HepG2 (cell line): Measurements from ENCODE around the gene CFAP54. TPM values are rescaled to one million over a fixed set of nuclear protein-coding genes. Genes with fewer than 3 reads are reported as not detected.

Experiments
- ATAC-seq: fragments of 200-7000 bp; cut with Tn5 transposase; 3 replicates; pipeline ENCODE4 v1.9.1; 2020; ENCODE audit warnings: mild to moderate bottlenecking, moderate library complexity
- BruUV-seq: library from RNA; stranded (reverse); fragments of 400-500 nt; replicated peaks from 2 replicates; lab custom pipeline; 2021; lab: Mats Ljungman, UMichigan
- CTCF ChIA-PET: fragments of 300-600 bp; formaldehyde crosslinking; extraction: SDS; loops from one replicate; lab custom pipeline; 2021; ENCODE audit warnings: low total read pairs, inconsistent platforms, low intra/inter-chr PET ratio; lab: Yijun Ruan, JAX
- POLR2A ChIA-PET: fragments of 350-600 bp; sonication (Branson Sonifier 250); formaldehyde crosslinking; loops from one replicate; lab custom pipeline; 2020; ENCODE audit warnings: antibody characterized with exemption, inconsistent platforms; lab: Yijun Ruan, JAX
- DNase-seq: peaks from one replicate; pipeline ENCODE4 v3.0.0-alpha.2; 2015; ENCODE audit warnings: low spot score
- FAIRE-seq: peaks from 3 replicates; lab custom pipeline; 2011; peaks lifted over from hg19 to GRCh38; lab: Jason Lieb, UNC
- H2AFZ ChIP-seq: one replicate; pipeline ENCODE4 v1.6.1; 2011; ENCODE audit warnings: low read length, inconsistent platforms
- H3K27ac ChIP-seq: fragments of 300-600 bp; 3 replicates; pipeline ENCODE4 v1.8.0; 2011; ENCODE audit warnings: mixed run types, mild to moderate bottlenecking, mixed read lengths, low read length, inconsistent platforms; ENCODE audit not compliant: insufficient read depth; ENCODE audit errors: extremely low read length
- H3K27me3 ChIP-seq, 2 experiments: fragments of 200-600 bp in 1 of 2; 2 replicates in 1 of 2; 3 replicates in 1 of 2; pipeline versions ENCODE4 v1.6.0 to v1.8.0; 2011; ENCODE audit warnings: low read length in 2 of 2, mild to moderate bottlenecking in 2 of 2, moderate library complexity in 2 of 2, inconsistent platforms in 1 of 2; ENCODE audit not compliant: insufficient read depth in 2 of 2, control insufficient read depth in 1 of 2
- H3K36me3 ChIP-seq, 2 experiments: fragments of 200-600 bp in 1 of 2; replicated peaks in 1 of 2; 2 replicates in 1 of 2; 3 replicates in 1 of 2; pipeline versions ENCODE4 v1.5.1 to v1.8.0; 2011; ENCODE audit warnings: low read length in 2 of 2, inconsistent platforms in 1 of 2; ENCODE audit not compliant: insufficient read depth in 2 of 2, control insufficient read depth in 1 of 2
- H3K4me1 ChIP-seq: 2 replicates; pipeline ENCODE4 v1.5.1; 2012; ENCODE audit warnings: low read length, inconsistent platforms; ENCODE audit not compliant: insufficient read depth
- H3K4me2 ChIP-seq: 2 replicates; pipeline ENCODE4 v1.6.0; 2011; ENCODE audit warnings: low read depth, low read length, inconsistent platforms
- H3K4me3 ChIP-seq, 3 experiments: fragments of 200-600 bp in 1 of 3; sonication (generic), shearing (Covaris generic) in 1 of 3; replicated peaks in 1 of 3; 2 replicates each; pipeline ENCODE4 v1.5.1; 2011 to 2016; ENCODE audit warnings: low read length in 3 of 3, inconsistent platforms in 2 of 3, low read depth in 2 of 3, mild to moderate bottlenecking in 2 of 3, control low read depth in 1 of 3, mixed read lengths in 1 of 3; ENCODE audit not compliant: insufficient read depth in 1 of 3
- H3K79me2 ChIP-seq: one replicate; pipeline ENCODE4 v1.6.1; 2011; ENCODE audit warnings: low read length, inconsistent platforms; ENCODE audit not compliant: insufficient read depth
- H3K9ac ChIP-seq: 2 replicates; pipeline ENCODE4 v1.6.0; 2011; ENCODE audit warnings: mild to moderate bottlenecking, low read depth, low read length, inconsistent platforms; ENCODE audit not compliant: insufficient read depth
- H3K9me3 ChIP-seq: 2 replicates; pipeline ENCODE4 v1.5.1; 2012; ENCODE audit warnings: mild to moderate bottlenecking, low read length
- H4K20me1 ChIP-seq: 2 replicates; pipeline ENCODE4 v1.6.0; 2011; ENCODE audit warnings: inconsistent platforms, mild to moderate bottlenecking, low read length, moderate library complexity; ENCODE audit not compliant: insufficient read depth
- ARID5B ChIP-seq: IDR thresholded peaks from 2 replicates; pipeline ENCODE4 v1.4.0; 2020; ENCODE audit warnings: mild to moderate bottlenecking, missing genetic modification reagents
- ARNT2 ChIP-seq: sonication (generic); formaldehyde crosslinking; IDR thresholded peaks from 2 replicates; pipeline ENCODE4 v1.8.0; 2022; ENCODE audit warnings: mild to moderate bottlenecking, low read depth, missing genetic modification reagents, moderate library complexity
- CEBPB ChIP-seq: IDR thresholded peaks from 2 replicates; pipeline ENCODE4 v1.6.1; 2011; ENCODE audit warnings: low read depth, low read length, improper control_type of control experiment, borderline replicate concordance
- GABPB1 ChIP-seq: IDR thresholded peaks from 2 replicates; pipeline ENCODE4 v1.6.1; 2016; ENCODE audit warnings: mild to moderate bottlenecking, missing genetic modification reagents, moderate library complexity, missing compliant biosample characterization
- PCBP1 ChIP-seq: fragments of 200-400 bp; formaldehyde crosslinking; IDR thresholded peaks from 2 replicates; pipeline ENCODE4 v1.6.1; 2017; ENCODE audit warnings: mild to moderate bottlenecking, low read depth, low read length, borderline replicate concordance
- TOE1 ChIP-seq: sonication (generic); formaldehyde crosslinking; IDR thresholded peaks from 2 replicates; pipeline ENCODE4 v1.4.0; 2020; ENCODE audit warnings: mild to moderate bottlenecking, missing genetic modification reagents
- ZNF143 ChIP-seq: sonication (generic); formaldehyde crosslinking; IDR thresholded peaks from 2 replicates; pipeline ENCODE4 v1.4.0; 2020; ENCODE audit warnings: missing genetic modification reagents
- ZNF329 ChIP-seq: sonication (generic); formaldehyde crosslinking; IDR thresholded peaks from 2 replicates; pipeline ENCODE4 v1.9.0; 2021; ENCODE audit warnings: low read depth, mild to moderate bottlenecking, missing genetic modification reagents
- ZNF713 ChIP-seq: sonication (generic); formaldehyde crosslinking; IDR thresholded peaks from 2 replicates; pipeline ENCODE4 v1.4.0; 2020; ENCODE audit warnings: mild to moderate bottlenecking, missing genetic modification reagents
- WGBS: methylation state at CpG from one replicate; pipeline ENCODE4 v1.1.6; 2017; ENCODE audit warnings: low lambda C conversion rate; 5-methylcytosine and 5-hydroxymethylcytosine counted together
- in situ Hi-C: cut with HindIII; loops from 2 replicates; pipeline ENCODE4 v1.10.0; 2017; ENCODE audit warnings: low pct_unique_long_range_greater_than_20kb; ENCODE audit not compliant: extremely low pct_ligation_motif_present
- intact Hi-C: fragments of 100-400 bp; cut with micrococcal nuclease; formaldehyde crosslinking; loops from one replicate; pipeline ENCODE4 v1.10.0; 2022; ENCODE audit not compliant: unreplicated experiment
- polyA plus RNA-seq, 8 experiments: library from polyadenylated mRNA; depleted of rRNA in 3 of 8; stranded (reverse) in 7 of 8; unstranded in 1 of 8; fragments of >200 nt; fragmentation: Illumina TruSeq in 4 of 8; extraction: Trizol in 4 of 8; gene quantifications; 2 replicates each; pipeline versions ENCODE4 v1.2.1 to v1.2.3, GENCODE V29; 2011 to 2016; ENCODE audit warnings: low read depth in 4 of 8, missing spikeins in 1 of 8, mixed read lengths in 1 of 8; ENCODE audit not compliant: insufficient read depth in 1 of 8
- total RNA-seq, 5 experiments: library from RNA; depleted of rRNA; stranded (reverse); fragments of >200 nt; fragmentation: Illumina TruSeq; extraction: Trizol; gene quantifications; 2 replicates each; pipeline ENCODE4 v1.2.3, GENCODE V29; 2016; ENCODE audit warnings: low read depth in 1 of 5

CFAP54 gene
- total and polyA plus RNA-seq, 2 of the 13 experiments (the other 11 are each of a cell fraction or from before 2014, with no cell fraction given) = not detected

GRCh38 chr12:96495155-96495554 is 5.8 kb downstream of the CFAP54 start:
- H3K4me2 ChIP-seq = no peak overlapping the region
- no peak for ATAC-seq
- no peaks in the 10 kb centered on the region for H3K27me3 ChIP-seq
- intact Hi-C loops = no loop called here
- H2AFZ ChIP-seq = no peak overlapping the region
- H3K4me1 ChIP-seq = peaks cover 17% of the 10 kb centered on the region
- no peaks in the 10 kb centered on the region for H3K36me3 ChIP-seq
- TF ChIP-seq PCBP1 (no peak), ZNF329 (no peak), ARID5B (CRISPR knock-in tag) (no peak), ZNF713 (CRISPR knock-in tag) (no peak), GABPB1 (CRISPR knock-in tag) (no peak), TOE1 (no peak), ZNF143 (CRISPR knock-in tag) (no peak), CEBPB (no peak), ARNT2 (no peak)
- BruUV-seq = no TSS peak
- WGBS = 38% methylated on average over 11 of the region's 11 CpGs
- H3K79me2 ChIP-seq = no peaks in the 10 kb centered on the region
- H4K20me1 ChIP-seq = no peaks in the 10 kb centered on the region
- H3K27ac ChIP-seq = no peak overlapping the region
- ChIA-PET POLR2A (no interaction called here), CTCF (no interaction called here)
- no peak for FAIRE-seq
- no peaks in the 10 kb centered on the region for H3K9me3 ChIP-seq
- DNase-seq = no peak
- H3K4me3 ChIP-seq = no peak overlapping the region
- no peak overlapping the region for H3K9ac ChIP-seq
- in situ Hi-C loops = no loop called here
